ENCODE results near the gene ATCAY. TPM values are rescaled to one million over a fixed set of nuclear protein-coding genes. Genes with fewer than 3 reads are reported as not detected.

Gene ATCAY
- total RNA-seq, 4 donors from 2014 or later, result not detected

DNA sequence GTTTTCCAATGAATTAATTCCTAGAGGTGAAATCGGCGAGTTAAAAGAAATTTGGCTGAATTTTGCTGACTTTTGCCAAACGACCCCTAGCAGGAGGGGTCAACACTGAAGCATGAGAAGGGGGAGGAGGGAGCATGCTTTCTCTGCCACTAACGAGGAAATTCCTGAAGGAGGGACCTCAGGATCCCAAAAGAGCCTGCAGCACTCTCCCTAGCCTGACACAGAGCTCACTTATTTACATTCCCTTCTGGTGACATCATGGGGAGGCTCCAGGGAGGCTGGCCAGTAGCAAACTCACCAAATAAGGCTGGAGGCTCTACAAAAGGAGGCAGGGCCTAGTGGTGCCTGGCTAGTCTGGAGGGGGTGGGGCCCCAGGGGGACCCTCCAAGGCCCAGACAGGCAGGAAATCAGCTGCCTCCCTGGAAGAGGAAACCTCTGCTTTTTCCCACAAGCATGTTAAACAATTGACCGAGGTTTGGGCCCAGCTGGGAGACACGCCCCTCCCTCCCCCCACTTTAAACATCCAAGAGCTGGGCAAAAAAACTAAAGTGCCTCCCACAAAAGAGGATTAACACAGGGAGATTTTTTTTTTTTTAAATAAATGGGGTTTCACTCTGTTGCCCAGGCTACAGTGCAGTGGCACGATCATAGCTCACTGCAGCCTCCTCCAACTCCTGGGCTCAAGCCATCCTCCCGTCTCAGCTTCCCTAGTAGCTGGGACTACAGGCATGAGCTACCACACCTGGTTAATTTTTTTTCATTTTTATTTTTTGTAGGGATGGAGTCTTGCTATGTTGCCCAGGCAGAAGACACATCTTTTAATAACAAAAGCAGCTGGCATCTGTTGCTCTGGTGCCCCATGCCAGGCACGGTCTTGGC, 88.3 kb downstream of the ATCAY start:
- DNase-seq (peak; percentile 82 to 93), ATAC-seq (peak; percentile 72 to 82)
- TF ChIP-seq POLR2A (IDR thresholded peaks at IDR 0.05) (peak in 1 of 2 donors; percentile 62), CTCF (IDR thresholded peaks at IDR 0.05 in 4 of 5, conservative IDR thresholded peaks at IDR 0.05 in 1 of 5) (no peak)
- H3K36me3 ChIP-seq, result peaks cover 0 to 34% of the 10 kb centered on the region in 2 donors
- H3K27ac ChIP-seq, result peak overlapping the region; percentile 97 to 100 (median 98)
- peak overlapping the region in 3 of 4 donors; percentile 1 to 92 (median 79) for H3K4me3 ChIP-seq
- H3K27me3 ChIP-seq, result no peaks in the 10 kb centered on the region
- intact Hi-C loops (cut with DNase I; ENCODE audit: low total_unique reads), result loop anchor here (2.0 kb wide), 1 partner anchor 14 kb away; no protein-coding TSS in a partner anchor
- peaks cover 42% of the 10 kb centered on the region in 2 donors for H3K4me1 ChIP-seq
- H3K9me3 ChIP-seq, result no peaks in the 10 kb centered on the region
- in situ Hi-C loops (cut with MboI; ENCODE audit: low sequenced_read_pairs in 4 of 4), result no loop called here

- ATAC-seq (peak; percentile 44 to 68), DNase-seq (peak; percentile 75 to 87)
- Histone ChIP-seq H3K9me3 (no peaks in the 10 kb centered on the region), H3K27me3 (no peaks in the 10 kb centered on the region), H3K4me1 (peaks cover 42% of the 10 kb centered on the region in 2 donors), H3K36me3 (peaks cover 0 to 25% of the 10 kb centered on the region in 2 donors), H3K27ac (peak overlapping the region; percentile 97 to 100 (median 98)), H3K4me3 (peak overlapping the region; percentile 79 to 98 (median 90))
- TF ChIP-seq POLR2A (IDR thresholded peaks at IDR 0.05) (peak; percentile 71 to 85), CTCF (IDR thresholded peaks at IDR 0.05 in 4 of 5, conservative IDR thresholded peaks at IDR 0.05 in 1 of 5) (peak in 3 of 5 experiments; percentile 12 to 27 (median 14))
- intact Hi-C loops (cut with DNase I; ENCODE audit: low total_unique reads), result loop anchor here (2.0 to 10.0 kb wide), 2 partner anchors 15 to 1805 kb away; partner anchors contain the start of gene DOT1L
- in situ Hi-C loops (cut with MboI; ENCODE audit: low sequenced_read_pairs in 4 of 4), result no loop called here
These were observed 89.2 kb downstream of the ATCAY start for GRCh38 chr19:3969435-3970312.

DNA sequence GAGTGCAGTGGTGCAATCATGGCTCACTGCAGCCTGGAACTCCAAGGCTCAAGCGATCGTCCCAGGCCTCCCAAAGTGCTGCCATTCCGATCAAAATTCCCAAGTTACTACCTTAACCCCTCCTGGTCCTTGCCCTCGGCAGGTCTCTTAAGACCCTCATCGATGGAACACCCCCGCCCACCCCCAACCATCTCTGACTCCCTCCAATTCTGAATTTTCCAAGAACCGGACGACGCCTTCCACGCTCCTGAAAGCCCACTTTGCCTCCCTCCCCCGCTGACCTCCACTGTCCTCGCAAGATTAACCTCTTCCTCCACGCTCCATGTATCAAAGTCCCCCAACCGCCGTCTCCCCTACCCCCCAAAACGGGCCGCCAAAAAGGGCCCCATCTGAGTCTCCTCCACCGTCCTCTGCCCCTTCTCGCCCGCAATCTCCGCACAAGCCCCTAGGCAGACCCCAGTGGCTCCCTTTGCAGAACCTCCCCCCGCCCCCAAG, 89.9 kb downstream of the ATCAY start:
- Histone ChIP-seq H3K36me3 (peaks cover 0 to 23% of the 10 kb centered on the region in 2 donors), H3K27me3 (no peaks in the 10 kb centered on the region), H3K9me3 (no peaks in the 10 kb centered on the region), H3K4me3 (peak overlapping the region; percentile 79 to 98 (median 90)), H3K27ac (peak overlapping the region; percentile 97 to 100 (median 98)), H3K4me1 (peaks cover 42% of the 10 kb centered on the region in 2 donors)
- TF ChIP-seq POLR2A (IDR thresholded peaks at IDR 0.05) (no peak), CTCF (IDR thresholded peaks at IDR 0.05 in 4 of 5, conservative IDR thresholded peaks at IDR 0.05 in 1 of 5) (no peak)
- in situ Hi-C loops (cut with MboI; ENCODE audit: low sequenced_read_pairs in 4 of 4), result no loop called here
- intact Hi-C loops (cut with DNase I; ENCODE audit: low total_unique reads), result loop anchor here (10.0 kb wide), 1 partner anchor 1806 kb away; the partner anchor contains the start of gene DOT1L
- DNase-seq, result no peak
- ATAC-seq, result peak; percentile 0 to 7

Data from gastrocnemius medialis (tissue), 4 donors.